Measurements from ENCODE around the gene KCNQ1. TPM values are rescaled to one million over a fixed set of nuclear protein-coding genes. Genes with fewer than 3 reads are reported as not detected.

The KCNQ1 gene
- total RNA-seq, 2 experiments from 2014 or later = 8.7 to 9.5 TPM

- Mint-ChIP-seq H3K27ac (no peak overlapping the region), H3K9me3 (no peaks in the 10 kb centered on the region), H3K4me3 (no peak overlapping the region), H3K27me3 (no peaks in the 10 kb centered on the region), H3K4me1 (ENCODE audit: low read depth) (peaks cover 3% of the 10 kb centered on the region), H3K36me3 (ENCODE audit: low read depth) (no peaks in the 10 kb centered on the region)
- ChIA-PET POLR2A (interaction anchor here (1.2 kb wide), 1 partner anchor 101 kb away, joined by 3 read pairs; no protein-coding TSS in a partner anchor), CTCF (no interaction called here)
- ATAC-seq = no peak
- no peak for DNase-seq
- intact Hi-C loops (cut with micrococcal nuclease) = no loop called here
- TF ChIP-seq CTCF (IDR thresholded peaks at IDR 0.05) = no peak
These were observed 402.8 kb downstream of the KCNQ1 start for GRCh38 chr11:2847561-2847960.

DNA sequence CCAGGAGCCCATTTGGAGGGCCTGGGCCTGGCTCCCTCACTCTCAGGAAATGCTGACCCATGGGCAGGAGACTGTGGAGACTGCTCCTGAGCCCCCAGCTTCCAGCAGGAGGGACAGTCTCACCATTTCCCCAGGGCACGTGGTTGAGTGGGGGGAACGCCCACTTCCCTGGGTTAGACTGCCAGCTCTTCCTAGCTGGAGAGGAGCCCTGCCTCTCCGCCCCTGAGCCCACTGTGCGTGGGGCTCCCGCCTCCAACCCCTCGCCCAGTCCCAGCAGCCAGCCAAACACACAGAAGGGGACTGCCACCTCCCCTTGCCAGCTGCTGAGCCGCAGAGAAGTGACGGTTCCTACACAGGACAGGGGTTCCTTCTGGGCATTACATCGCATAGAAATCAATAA is 403.7 kb downstream of the KCNQ1 start:
- no peak for TF ChIP-seq CTCF (IDR thresholded peaks at IDR 0.05)

DNA sequence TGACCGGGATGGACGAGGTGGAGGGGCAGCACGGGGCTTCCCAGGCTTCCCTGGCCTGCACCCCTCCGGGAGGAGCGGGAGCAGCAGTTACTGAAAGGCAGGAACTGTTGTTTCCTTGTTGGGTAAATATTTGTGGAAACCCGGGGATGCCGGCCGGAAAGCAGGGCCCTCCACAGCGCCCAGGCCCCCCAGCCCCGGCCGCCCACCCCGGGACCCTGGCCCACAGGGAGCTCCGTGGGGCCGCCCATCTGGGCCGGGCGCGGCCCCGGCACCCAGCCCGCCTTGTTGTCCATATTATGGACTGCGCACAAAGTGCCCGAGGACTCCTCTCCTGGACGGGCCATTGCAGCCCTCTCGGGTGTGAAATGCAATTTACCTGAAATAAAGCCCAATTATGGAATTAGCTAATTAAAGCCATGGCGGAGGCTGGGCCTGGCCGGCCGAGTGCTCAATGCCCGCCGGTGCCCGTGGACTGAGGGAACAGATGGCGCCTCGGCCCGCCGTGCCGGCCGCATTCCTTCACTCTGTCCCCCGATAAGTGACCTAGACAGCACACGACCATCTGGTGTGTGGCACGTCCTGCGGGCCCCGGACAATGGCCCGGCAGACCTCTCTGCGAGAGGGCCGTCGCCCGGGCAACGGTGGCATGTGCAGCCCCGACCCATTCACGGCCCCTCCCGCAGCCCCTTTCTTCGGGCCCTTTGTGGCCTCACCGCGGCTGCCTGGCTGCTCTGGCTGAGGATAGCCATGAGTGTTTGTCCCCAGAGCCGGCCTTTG is 405.4 kb downstream of the KCNQ1 start:
- DNase-seq = no peak
- CTCF ChIA-PET = interaction anchor here (1.4 kb wide), 1 partner anchor 318 kb away, joined by 5 read pairs; no protein-coding TSS in a partner anchor

More for the DNA sequence above, 403.7 kb downstream of the KCNQ1 start:
- no peak overlapping the region for H3K4me3 Mint-ChIP-seq
- no peaks in the 10 kb centered on the region for H3K9me3 Mint-ChIP-seq
- H3K4me1 Mint-ChIP-seq (ENCODE audit: low read depth) = peaks cover 3% of the 10 kb centered on the region
- intact Hi-C loops (cut with micrococcal nuclease) = no loop called here
- no peak for ATAC-seq
- no peaks in the 10 kb centered on the region for H3K36me3 Mint-ChIP-seq (ENCODE audit: low read depth)
- H3K27me3 Mint-ChIP-seq = no peaks in the 10 kb centered on the region
- POLR2A ChIA-PET = interaction anchor here (1.2 kb wide), 1 partner anchor 100 kb away, joined by 3 read pairs; no protein-coding TSS in a partner anchor
- no peak overlapping the region for H3K27ac Mint-ChIP-seq
- CTCF ChIA-PET = no interaction called here
- DNase-seq = no peak

DNA sequence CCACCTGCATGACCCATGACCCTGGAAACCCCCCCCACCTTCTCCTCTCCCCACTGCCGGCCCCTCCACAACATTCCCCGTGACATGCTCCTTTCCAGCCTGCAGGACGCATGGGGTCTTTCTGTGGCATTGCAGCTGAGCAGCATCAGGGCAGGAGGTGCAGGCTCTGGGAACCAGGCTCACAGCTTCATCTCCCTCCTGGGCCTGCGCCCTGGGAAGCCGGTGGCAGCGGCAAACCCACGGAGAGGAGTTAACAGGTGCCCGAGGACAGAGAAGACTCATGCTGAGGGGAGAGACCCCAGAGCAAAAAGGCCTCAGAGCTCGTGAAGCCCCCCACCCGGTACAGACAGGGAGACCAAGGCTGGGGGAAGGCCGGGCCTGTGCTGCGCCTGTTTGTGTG is 408.6 kb downstream of the KCNQ1 start:
- ChIA-PET CTCF (no interaction called here), POLR2A (interaction anchor here (0.6 to 0.7 kb wide), 2 partner anchors 10 to 60 kb away, joined by 3 to 5 read pairs; no protein-coding TSS in a partner anchor)
- Mint-ChIP-seq H3K4me1 (ENCODE audit: low read depth) (no peaks in the 10 kb centered on the region), H3K27me3 (no peaks in the 10 kb centered on the region), H3K4me3 (no peak overlapping the region), H3K27ac (no peak overlapping the region), H3K36me3 (ENCODE audit: low read depth) (no peaks in the 10 kb centered on the region), H3K9me3 (no peaks in the 10 kb centered on the region)
- ATAC-seq (no peak), DNase-seq (no peak)
- TF ChIP-seq CTCF (IDR thresholded peaks at IDR 0.05) = no peak
- intact Hi-C loops (cut with micrococcal nuclease) = no loop called here

More for the DNA sequence above, 405.4 kb downstream of the KCNQ1 start:
- no peaks in the 10 kb centered on the region for H3K9me3 Mint-ChIP-seq
- H3K4me1 Mint-ChIP-seq (ENCODE audit: low read depth) = no peaks in the 10 kb centered on the region
- intact Hi-C loops (cut with micrococcal nuclease) = no loop called here
- H3K27ac Mint-ChIP-seq = no peak overlapping the region
- POLR2A ChIA-PET = no interaction called here
- H3K4me3 Mint-ChIP-seq = no peak overlapping the region
- no peaks in the 10 kb centered on the region for H3K27me3 Mint-ChIP-seq
- no peak for ATAC-seq
- no peaks in the 10 kb centered on the region for H3K36me3 Mint-ChIP-seq (ENCODE audit: low read depth)
- TF ChIP-seq CTCF (IDR thresholded peaks at IDR 0.05) = no peak

- intact Hi-C loops (cut with micrococcal nuclease) = no loop called here
- CTCF ChIA-PET = no interaction called here
- no peak overlapping the region for H3K4me3 Mint-ChIP-seq
- H3K27me3 Mint-ChIP-seq = no peaks in the 10 kb centered on the region
- ATAC-seq = peak; percentile 27
- H3K9me3 Mint-ChIP-seq = no peaks in the 10 kb centered on the region
- no peak overlapping the region for H3K27ac Mint-ChIP-seq
- no peaks in the 10 kb centered on the region for H3K4me1 Mint-ChIP-seq (ENCODE audit: low read depth)
- no peaks in the 10 kb centered on the region for H3K36me3 Mint-ChIP-seq (ENCODE audit: low read depth)
- TF ChIP-seq CTCF (IDR thresholded peaks at IDR 0.05) = no peak
- peak; percentile 12 for DNase-seq
- POLR2A ChIA-PET = no interaction called here
These were observed 409.3 kb downstream of the KCNQ1 start for GRCh38 chr11:2853997-2854560.

All from activated CD8-positive, alpha-beta T cell treated with anti-CD3 and anti-CD28 coated beads for 36 hours (primary cell).